Right ventricle myocardium superior (tissue), 1 donor: Measurements from ENCODE around the gene PPFIA2. TPM values are rescaled to one million over a fixed set of nuclear protein-coding genes. Genes with fewer than 3 reads are reported as not detected.
"Not testable (repeated sequence)": the region's sequence is repeated elsewhere in the genome, so short reads cannot be mapped to it uniquely, and the experiment has no call there.

Source experiments
- ATAC-seq: fragments of 200-7000 bp; cut with Tn5 transposase; one replicate; pipeline ENCODE4 v1.9.1; 2020; ENCODE audit warnings: mild to moderate bottlenecking; ENCODE audit not compliant: poor library complexity
- DNase-seq: peaks from one replicate; pipeline ENCODE4 v3.0.0-alpha.2; 2020
- intact Hi-C: fragments of 100-400 bp; cut with DNase I; formaldehyde crosslinking; loops from one replicate; pipeline ENCODE4 v1.11.2; 2022
- total RNA-seq: library from RNA; stranded (reverse); fragmentation: NEBNext Ultra II Directional; extraction: Animal tissue kit (Norgen Biotek cat#: 25700); gene quantifications from one replicate; pipeline ENCODE4 v1.2.1, GENCODE V29; 2021
- donor health status: DM: no; HTN: yes; CAD: no; lungs with severe emphysema.

Gene PPFIA2
- total RNA-seq, 1 donor from 2014 or later = 0.35 TPM

- intact Hi-C loops = no loop called here
Measured at GRCh38 chr12:81683881-81684280, 75.3 kb downstream of the PPFIA2 start.

GRCh38 chr12:81679614-81680013 lies 79.5 kb downstream of the PPFIA2 start:
- intact Hi-C loops = no loop called here
- no peak for ATAC-seq
- DNase-seq = no peak

More at GRCh38 chr12:81683881-81684280, 75.3 kb downstream of the PPFIA2 start:
- ATAC-seq = no peak
- no peak for DNase-seq

DNA sequence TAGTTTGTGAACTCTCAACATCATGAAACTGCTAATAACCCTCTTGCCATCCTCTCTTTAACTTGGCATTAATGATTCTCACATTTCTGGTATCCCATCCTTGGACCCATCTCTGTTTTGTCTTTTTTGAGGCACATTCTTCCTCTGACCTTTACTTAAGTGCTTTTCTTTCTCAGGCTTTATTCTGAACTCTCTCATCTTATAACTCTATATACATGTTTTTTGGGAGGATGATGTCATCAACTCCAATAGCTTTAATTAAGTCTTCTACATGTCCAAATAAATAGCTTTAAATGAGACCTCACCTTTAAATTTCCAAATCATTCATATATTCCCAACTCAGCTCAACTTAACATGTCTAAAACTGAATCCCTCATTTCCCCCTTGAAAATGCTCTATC lies 88.4 kb downstream of the PPFIA2 start:
- DNase-seq (no peak), ATAC-seq (no peak)
- intact Hi-C loops = no loop called here

GRCh38 chr12:81668475-81668874 lies 90.7 kb downstream of the PPFIA2 start:
- ATAC-seq = no peak
- intact Hi-C loops = no loop called here
- DNase-seq = no peak

DNA sequence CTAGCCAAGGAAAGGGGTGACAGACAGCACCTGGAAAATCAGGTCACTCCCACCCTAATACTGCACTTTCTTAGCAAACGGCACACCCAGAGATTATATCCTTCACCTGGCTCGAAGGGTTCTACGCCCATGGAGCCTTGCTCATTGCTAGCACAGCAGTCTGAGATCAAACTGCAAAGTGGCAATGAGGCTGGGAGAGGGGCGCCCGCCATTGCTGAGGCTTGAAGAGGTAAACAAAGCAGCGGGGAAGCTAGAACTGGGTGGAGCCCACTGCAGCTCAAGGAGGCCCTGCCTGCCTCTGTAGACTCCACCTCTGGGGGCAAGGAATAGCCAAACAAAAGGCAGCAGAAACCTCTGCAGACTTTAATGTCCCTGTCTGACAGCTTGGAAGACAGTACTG lies 99.8 kb downstream of the PPFIA2 start:
- ATAC-seq, DNase-seq, intact Hi-C loops: not testable (repeated sequence)

- peak; percentile 66 for ATAC-seq
- no peak for DNase-seq
- intact Hi-C loops = loop anchor here (5.0 kb wide), 1 partner anchor 683 kb away; no protein-coding TSS in a partner anchor
Measured at GRCh38 chr12:81644503-81644902, 114.6 kb downstream of the PPFIA2 start.

DNA sequence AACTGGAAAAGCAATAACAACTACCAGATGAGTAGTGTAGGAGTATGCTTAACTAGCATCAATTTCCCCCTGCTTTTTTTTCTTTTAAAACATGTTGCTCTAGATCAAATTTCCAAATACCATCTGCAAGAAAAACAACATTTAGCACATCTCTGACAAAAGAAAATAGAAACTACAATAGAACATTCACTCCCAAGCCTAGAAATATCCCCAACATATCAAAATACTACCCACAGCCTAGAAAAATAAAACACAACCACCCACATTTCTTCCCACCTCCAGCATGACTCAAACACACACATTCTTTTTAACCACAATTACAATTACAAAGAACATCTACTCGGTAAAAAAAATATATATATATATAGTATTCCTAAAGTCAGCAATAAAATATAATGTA lies 120.0 kb downstream of the PPFIA2 start:
- DNase-seq (no peak), ATAC-seq (no peak)
- intact Hi-C loops = no loop called here

DNA sequence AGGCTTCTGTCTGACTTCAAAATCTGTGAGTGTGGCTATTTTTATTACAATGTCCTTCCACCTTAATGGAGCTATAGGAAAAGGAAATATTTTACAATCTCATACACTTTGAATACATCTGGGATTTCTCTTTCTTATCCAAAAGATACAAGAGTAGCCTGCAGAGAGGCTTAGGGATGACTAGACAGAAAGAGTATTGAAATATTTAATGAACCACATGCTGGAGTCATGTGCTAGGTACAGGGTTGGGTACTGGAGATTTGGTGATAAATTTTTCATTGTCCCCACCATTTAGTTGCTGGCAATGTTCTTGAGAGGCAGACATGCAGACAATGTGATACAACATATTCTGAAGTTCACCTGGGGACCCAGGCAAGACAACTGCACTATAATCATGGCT lies 126.0 kb downstream of the PPFIA2 start:
- no peak for ATAC-seq
- no peak for DNase-seq
- intact Hi-C loops = no loop called here

- ATAC-seq (peak; percentile 41), DNase-seq (no peak)
- intact Hi-C loops = loop anchor here (5.0 kb wide), 1 partner anchor 180 kb away; no protein-coding TSS in a partner anchor
Measured at GRCh38 chr12:81627336-81628189, 131.6 kb downstream of the PPFIA2 start.

DNA sequence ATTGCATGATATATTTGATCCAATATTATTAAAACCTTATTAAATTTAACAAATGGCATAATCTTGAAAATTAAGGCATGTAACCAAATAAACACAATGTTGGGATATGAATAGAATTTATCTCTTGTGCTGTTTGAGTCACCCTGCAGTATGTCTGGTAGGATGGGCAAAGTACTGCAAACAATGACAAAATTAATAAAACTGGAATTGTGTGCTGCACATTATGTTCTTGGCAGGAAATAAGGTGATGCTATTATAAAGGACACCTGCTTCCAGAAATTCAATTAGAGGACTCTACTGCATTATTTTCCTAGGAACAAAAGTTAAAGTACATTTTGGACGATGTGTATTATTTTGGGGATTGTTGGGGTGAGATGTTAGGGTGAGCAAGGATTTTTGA lies 132.7 kb downstream of the PPFIA2 start:
- intact Hi-C loops = loop anchor here (5.0 kb wide), 1 partner anchor 179 kb away; no protein-coding TSS in a partner anchor
- no peak for ATAC-seq

GRCh38 chr12:81617915-81618314 lies 141.2 kb downstream of the PPFIA2 start:
- DNase-seq (no peak), ATAC-seq (peak; percentile 65)
- intact Hi-C loops = no loop called here

More for the DNA sequence above, 132.7 kb downstream of the PPFIA2 start:
- no peak for DNase-seq

DNA sequence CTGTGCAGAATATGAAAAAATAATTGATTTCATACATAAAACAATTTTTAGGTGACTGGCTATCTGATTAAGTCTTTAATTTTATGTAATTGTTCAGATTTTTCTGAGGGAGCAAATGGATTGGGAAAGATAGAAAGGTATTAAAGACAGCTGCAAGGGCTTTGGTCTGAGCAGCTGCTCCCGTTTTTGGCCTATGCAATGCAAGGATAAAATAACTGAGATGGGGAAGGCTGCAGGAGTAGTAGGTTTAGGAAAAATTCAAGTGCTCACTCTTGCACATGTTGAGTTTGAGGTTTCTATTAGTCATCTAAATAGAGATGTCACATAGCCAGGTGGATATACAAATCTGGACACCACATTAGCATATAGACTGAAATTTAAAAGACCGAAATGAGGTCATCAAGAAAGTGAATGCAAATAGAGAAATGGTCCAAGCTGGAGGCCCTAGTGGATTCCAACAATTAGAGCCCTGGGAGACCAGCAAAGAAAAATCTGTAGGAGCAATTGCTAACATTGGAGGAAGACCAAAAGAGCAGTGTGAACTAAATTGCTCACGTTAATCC lies 144.0 kb downstream of the PPFIA2 start:
- intact Hi-C loops = no loop called here
- DNase-seq (no peak), ATAC-seq (no peak)

DNA sequence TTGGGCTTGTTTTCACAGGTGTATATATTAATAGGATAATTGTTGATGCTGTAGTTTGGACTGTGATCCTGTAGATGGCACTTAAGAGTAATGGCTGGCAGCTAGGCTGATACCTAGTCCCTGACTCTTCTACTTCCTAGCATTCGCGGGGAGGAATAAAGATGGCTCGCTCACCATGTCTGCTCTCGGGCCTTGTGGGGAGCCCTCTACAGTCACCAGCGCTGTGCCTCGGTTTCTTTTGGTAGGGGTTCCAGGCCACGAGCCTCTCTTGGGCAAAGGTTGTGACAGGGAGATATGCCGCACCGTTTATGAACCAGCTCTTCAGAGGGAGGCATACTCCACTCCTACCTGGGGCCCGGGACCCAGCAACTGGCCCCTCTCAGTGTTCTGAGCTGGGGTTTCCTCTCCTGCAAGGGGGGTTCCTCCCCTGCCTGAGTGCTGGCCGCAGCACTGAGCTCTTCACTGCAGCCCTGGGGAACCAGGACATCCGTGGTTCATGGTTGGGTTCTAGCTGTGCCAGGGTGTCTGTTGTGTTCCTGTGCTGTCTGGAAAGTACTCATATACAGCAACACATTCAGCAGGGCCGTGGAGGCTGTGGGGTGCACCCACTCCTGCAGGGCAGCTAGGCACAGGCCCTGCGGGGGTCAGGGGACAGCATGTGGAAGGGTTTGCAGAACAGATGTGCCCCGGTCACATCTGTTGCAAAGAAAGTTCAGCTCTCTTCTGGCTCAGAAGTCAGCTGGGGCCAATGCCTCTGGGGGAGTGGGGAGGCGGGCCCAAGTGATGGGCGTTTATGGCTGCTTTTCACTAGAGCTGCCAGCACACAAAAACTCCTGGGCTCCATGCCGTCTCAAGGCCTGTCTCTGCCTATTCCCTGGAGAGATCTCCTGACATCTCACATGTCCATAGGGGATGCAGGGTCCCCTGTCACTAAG lies 147.9 kb downstream of the PPFIA2 start:
- intact Hi-C loops = no loop called here
- ATAC-seq (peak; percentile 59), DNase-seq (no peak)

DNA sequence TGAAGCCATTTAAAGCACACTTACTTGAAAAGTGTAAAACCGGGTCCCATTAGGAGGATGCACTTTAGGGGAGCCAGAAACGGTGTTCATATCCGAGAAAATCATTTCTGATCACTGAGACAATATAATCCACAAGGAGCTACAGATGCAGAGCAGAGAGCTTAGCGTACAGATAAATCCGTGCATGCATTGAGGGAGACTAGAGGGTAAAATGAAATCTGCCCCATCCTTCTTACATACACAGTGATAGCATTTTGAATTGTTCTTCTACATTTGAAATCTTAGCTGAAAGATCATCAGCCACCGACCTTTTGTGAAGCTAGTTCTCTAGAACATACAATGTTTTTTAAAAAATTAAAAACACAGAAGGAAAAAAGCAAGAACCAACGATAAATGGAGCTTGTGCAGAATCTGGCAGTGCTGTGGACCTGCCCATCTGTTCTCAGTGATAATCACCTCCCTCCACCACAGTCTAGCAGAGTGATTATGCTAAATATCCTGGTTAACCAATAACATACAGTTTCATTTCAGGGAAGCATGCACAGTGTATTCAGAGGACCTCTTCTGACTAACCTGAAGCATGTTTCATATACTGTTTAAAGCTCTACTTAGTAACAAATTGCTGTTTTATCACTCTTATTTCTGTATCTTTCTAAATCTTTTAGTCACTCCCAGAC lies 161.1 kb downstream of the PPFIA2 start:
- ATAC-seq = no peak
- intact Hi-C loops = no loop called here

DNA sequence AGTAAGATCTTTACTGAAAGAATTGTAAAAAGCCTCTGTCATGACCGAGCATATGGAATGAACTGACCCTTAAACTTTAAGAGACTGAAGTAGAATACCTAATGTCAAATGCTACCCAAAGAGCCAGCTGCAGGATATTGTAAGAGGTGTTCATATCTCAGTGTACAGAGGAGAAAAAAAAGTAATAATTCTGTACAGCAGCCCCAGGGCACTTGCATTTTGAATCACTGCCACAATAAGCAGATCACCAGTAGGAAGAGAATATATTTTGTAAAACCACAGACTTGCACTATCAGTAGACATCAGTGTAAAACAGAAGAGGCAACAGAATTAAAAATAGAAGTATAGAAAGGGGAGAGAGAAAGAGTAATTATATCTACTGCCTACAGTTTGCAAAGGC lies 162.6 kb downstream of the PPFIA2 start:
- intact Hi-C loops = no loop called here
- ATAC-seq (no peak), DNase-seq (no peak)

More for the DNA sequence above, 161.1 kb downstream of the PPFIA2 start:
- no peak for DNase-seq

DNA sequence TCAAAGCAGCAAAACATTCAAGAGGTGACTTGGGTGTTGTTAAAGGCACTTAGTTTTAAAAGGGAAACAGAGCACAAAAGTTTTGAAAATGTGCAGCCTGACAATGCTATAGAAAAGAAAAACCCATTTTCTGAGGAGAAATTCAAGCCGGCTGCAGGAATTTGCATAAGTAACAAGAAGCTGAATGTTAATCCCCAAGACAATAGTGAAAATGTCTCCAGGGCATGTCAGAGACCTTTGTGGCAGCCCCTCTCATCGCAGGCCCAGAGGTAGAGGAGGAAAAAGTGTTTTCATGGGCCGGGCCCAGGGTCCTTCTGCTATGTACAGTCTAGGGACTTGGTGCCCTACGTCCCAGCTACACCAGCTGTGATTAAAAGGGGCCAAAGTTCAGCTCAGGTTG lies 167.9 kb downstream of the PPFIA2 start:
- intact Hi-C loops = no loop called here
- ATAC-seq (no peak), DNase-seq (peak; percentile 23)

- ATAC-seq, intact Hi-C loops, DNase-seq: not testable (repeated sequence)
Measured at GRCh38 chr12:81590703-81591102, 168.4 kb downstream of the PPFIA2 start.

DNA sequence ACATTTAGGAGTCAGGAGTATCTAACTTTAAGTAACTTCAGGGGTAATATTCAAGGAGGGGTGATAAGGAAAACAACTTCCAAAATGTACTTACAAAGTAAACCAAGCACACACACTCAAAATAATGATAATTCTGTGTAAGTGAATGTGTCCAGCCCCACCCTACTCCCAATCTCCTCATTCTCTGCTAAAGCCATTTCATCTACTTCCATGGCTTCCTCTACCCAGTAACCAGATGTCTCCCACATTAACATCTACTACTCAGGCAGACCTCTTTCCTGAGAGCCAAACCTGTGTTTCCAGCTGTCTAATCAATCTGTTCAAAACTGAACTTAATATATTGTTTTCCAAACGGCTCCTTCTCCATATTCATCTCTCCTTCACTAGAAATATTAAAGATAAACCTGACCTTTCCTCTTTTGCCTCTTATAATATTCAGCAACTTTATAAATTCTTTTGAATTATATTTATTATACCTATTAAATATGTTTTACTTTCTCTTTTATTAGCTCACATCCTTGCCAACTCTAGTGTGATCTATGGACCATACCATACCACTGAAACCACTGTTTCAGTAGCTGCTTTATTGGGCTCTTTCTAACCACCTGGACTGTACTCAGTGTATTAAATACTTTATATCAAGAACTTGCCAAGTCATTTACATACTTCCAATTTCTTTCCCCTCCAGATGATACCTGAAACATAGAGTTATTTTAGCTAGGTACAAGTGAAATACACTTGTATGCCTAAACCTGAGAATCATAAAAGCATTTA lies 170.7 kb downstream of the PPFIA2 start:
- intact Hi-C loops = no loop called here
- ATAC-seq (no peak), DNase-seq (no peak)
